Upper lobe of right lung (tissue), 1 donor: ENCODE data around the gene VEGFC. TPM values are rescaled to one million over a fixed set of nuclear protein-coding genes. Genes with fewer than 3 reads are reported as not detected.

Experiments
- ATAC-seq: fragments of 200-7000 bp; cut with Tn5 transposase; one replicate; pipeline ENCODE4 v1.9.1; 2020; ENCODE audit warnings: mild to moderate bottlenecking, moderate library complexity
- DNase-seq: peaks from one replicate; pipeline ENCODE4 v3.0.0-alpha.2; 2020
- H3K27ac ChIP-seq: fragments of 200-600 bp; one replicate; pipeline ENCODE4 v1.8.0; 2022
- H3K27me3 ChIP-seq: fragments of 200-600 bp; one replicate; pipeline ENCODE4 v1.8.0; 2022; ENCODE audit warnings: mild to moderate bottlenecking
- H3K36me3 ChIP-seq: fragments of 200-600 bp; one replicate; pipeline ENCODE4 v1.8.0; 2022
- H3K4me1 ChIP-seq: fragments of 200-600 bp; one replicate; pipeline ENCODE4 v1.8.0; 2022
- H3K4me3 ChIP-seq: fragments of 200-600 bp; one replicate; pipeline ENCODE4 v1.8.0; 2022; ENCODE audit warnings: mild to moderate bottlenecking
- H3K9me3 ChIP-seq: fragments of 200-600 bp; one replicate; pipeline ENCODE4 v1.8.0; 2022
- intact Hi-C: fragments of 100-400 bp; cut with DNase I; formaldehyde crosslinking; loops from one replicate; pipeline ENCODE4 v1.11.0; 2022
- total RNA-seq: library from RNA; stranded (reverse); fragmentation: NEBNext Ultra II Directional; extraction: Animal tissue kit (Norgen Biotek cat#: 25700); gene quantifications from one replicate; pipeline ENCODE4 v1.2.1, GENCODE V29; 2021
- TF ChIP-seq, protein P1 (sequence below): fragments of 200-600 bp; IDR thresholded peaks from one replicate; pipeline ENCODE4 v1.8.0; 2022; ENCODE audit warnings: antibody characterized with exemption
- donor health status: DM: no; HTN: yes; CAD: no; lungs with severe emphysema.

VEGFC gene
- total RNA-seq, 1 donor from 2014 or later = 19.0 TPM

DNA sequence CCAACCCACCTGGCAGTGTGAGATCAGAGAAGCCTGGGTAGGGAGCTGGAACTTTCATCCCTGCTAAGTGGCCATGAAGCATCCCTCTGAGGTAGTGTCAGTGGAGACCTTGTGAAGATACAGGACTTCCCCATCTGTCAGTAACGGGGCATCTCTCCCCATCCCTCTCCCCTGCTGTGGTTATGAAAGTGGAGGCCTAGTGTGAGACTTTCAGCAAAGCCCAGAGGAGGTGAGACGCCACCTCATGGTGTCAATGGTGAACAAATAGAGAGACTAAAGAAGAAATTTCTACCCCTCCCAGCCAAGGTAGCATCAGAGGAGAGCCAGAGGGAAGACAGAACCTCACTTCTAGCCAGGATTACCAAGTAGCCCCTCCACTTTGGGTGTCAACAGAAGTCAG, 150.2 kb downstream of the VEGFC start:
- TF ChIP-seq, protein P1, sequence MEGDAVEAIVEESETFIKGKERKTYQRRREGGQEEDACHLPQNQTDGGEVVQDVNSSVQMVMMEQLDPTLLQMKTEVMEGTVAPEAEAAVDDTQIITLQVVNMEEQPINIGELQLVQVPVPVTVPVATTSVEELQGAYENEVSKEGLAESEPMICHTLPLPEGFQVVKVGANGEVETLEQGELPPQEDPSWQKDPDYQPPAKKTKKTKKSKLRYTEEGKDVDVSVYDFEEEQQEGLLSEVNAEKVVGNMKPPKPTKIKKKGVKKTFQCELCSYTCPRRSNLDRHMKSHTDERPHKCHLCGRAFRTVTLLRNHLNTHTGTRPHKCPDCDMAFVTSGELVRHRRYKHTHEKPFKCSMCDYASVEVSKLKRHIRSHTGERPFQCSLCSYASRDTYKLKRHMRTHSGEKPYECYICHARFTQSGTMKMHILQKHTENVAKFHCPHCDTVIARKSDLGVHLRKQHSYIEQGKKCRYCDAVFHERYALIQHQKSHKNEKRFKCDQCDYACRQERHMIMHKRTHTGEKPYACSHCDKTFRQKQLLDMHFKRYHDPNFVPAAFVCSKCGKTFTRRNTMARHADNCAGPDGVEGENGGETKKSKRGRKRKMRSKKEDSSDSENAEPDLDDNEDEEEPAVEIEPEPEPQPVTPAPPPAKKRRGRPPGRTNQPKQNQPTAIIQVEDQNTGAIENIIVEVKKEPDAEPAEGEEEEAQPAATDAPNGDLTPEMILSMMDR = no peak
- no peak for DNase-seq
- Histone ChIP-seq H3K36me3 (no peaks in the 10 kb centered on the region), H3K27me3 (no peaks in the 10 kb centered on the region), H3K4me1 (no peaks in the 10 kb centered on the region), H3K4me3 (no peak overlapping the region), H3K27ac (no peak overlapping the region), H3K9me3 (no peaks in the 10 kb centered on the region)
- intact Hi-C loops = no loop called here
- no peak for ATAC-seq

GRCh38 chr4:176641237-176641636, 151.5 kb downstream of the VEGFC start:
- H3K27me3 ChIP-seq = no peaks in the 10 kb centered on the region
- H3K4me1 ChIP-seq = no peaks in the 10 kb centered on the region
- H3K4me3 ChIP-seq = no peak overlapping the region
- H3K9me3 ChIP-seq = no peaks in the 10 kb centered on the region
- H3K27ac ChIP-seq = no peak overlapping the region
- intact Hi-C loops = no loop called here
- DNase-seq (no peak), ATAC-seq (no peak)
- TF ChIP-seq, protein P1 = no peak
- H3K36me3 ChIP-seq = no peaks in the 10 kb centered on the region

GRCh38 chr4:176638992-176639391, 153.7 kb downstream of the VEGFC start:
- DNase-seq (no peak), ATAC-seq (no peak)
- Histone ChIP-seq H3K27me3 (no peaks in the 10 kb centered on the region), H3K4me1 (no peaks in the 10 kb centered on the region), H3K4me3 (no peak overlapping the region), H3K36me3 (no peaks in the 10 kb centered on the region), H3K27ac (no peak overlapping the region), H3K9me3 (no peaks in the 10 kb centered on the region)
- TF ChIP-seq, protein P1 = no peak
- intact Hi-C loops = no loop called here

DNA sequence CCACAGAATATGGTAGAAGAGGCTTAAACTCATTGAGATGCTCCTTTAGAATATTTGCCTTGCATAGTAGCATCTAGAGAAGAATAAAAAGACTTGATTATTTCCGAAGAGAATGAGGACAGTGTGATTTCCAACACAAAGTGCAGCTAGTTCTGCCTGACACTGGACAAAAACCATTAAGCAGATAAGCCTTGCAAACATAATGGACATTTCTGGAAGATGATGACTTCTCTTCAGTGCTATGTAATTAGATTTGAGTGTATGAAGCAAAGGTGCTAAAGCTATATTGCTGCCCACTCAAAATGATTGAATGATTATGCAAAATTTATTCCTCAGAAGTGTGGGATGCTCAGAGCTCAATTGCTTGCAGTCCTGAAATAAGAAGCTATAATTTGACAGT, 156.4 kb downstream of the VEGFC start:
- Histone ChIP-seq H3K4me1 (no peaks in the 10 kb centered on the region), H3K27ac (no peak overlapping the region), H3K9me3 (no peaks in the 10 kb centered on the region), H3K36me3 (no peaks in the 10 kb centered on the region), H3K4me3 (no peak overlapping the region), H3K27me3 (no peaks in the 10 kb centered on the region)
- intact Hi-C loops = no loop called here
- DNase-seq = no peak
- TF ChIP-seq, protein P1 = no peak
- ATAC-seq = no peak

GRCh38 chr4:176635372-176636261, 157.1 kb downstream of the VEGFC start:
- no peak for DNase-seq
- Histone ChIP-seq H3K36me3 (no peaks in the 10 kb centered on the region), H3K4me1 (no peaks in the 10 kb centered on the region), H3K27me3 (no peaks in the 10 kb centered on the region), H3K27ac (no peak overlapping the region), H3K9me3 (no peaks in the 10 kb centered on the region), H3K4me3 (no peak overlapping the region)
- intact Hi-C loops = no loop called here
- ATAC-seq = no peak
- TF ChIP-seq, protein P1 = no peak
